ENCODE data around the gene CYGB.
"Not testable (repeated sequence)": the region's sequence is repeated elsewhere in the genome, so short reads cannot be mapped to it uniquely, and the experiment has no call there.

Gene CYGB

GRCh38 chr17:76519048-76519966, 18.2 kb downstream of the CYGB start:
- no peak for DNase-seq

GRCh38 chr17:76517638-76518038, 19.9 kb downstream of the CYGB start:
- no peak for DNase-seq

- peak; percentile 28 for DNase-seq
Observed at GRCh38 chr17:76515274-76515949, 22.1 kb downstream of the CYGB start.

GRCh38 chr17:76514355-76514754, 23.2 kb downstream of the CYGB start:
- DNase-seq, result not testable (repeated sequence)

GRCh38 chr17:76513306-76513692, 24.2 kb downstream of the CYGB start:
- no peak for DNase-seq

- DNase-seq, result no peak
Observed at GRCh38 chr17:76512366-76513305, 24.9 kb downstream of the CYGB start.

- no peak for DNase-seq
Observed at GRCh38 chr17:76511668-76512365, 25.7 kb downstream of the CYGB start.

- DNase-seq, result no peak
Observed at GRCh38 chr17:76510831-76511244, 26.7 kb downstream of the CYGB start.

- not testable (repeated sequence) for DNase-seq
Observed at GRCh38 chr17:76508472-76509063, 28.9 kb downstream of the CYGB start.

GRCh38 chr17:76506408-76507345, 30.8 kb downstream of the CYGB start:
- DNase-seq, result peak; percentile 87

GRCh38 chr17:76504117-76504516, 33.4 kb downstream of the CYGB start:
- DNase-seq, result no peak

- no peak for DNase-seq
Observed at GRCh38 chr17:76502341-76503211, 34.9 kb downstream of the CYGB start.

GRCh38 chr17:76501827-76502307, 35.6 kb downstream of the CYGB start:
- no peak for DNase-seq

GRCh38 chr17:76501018-76501826, 36.3 kb downstream of the CYGB start, which contains the start of gene RHBDF2:
RHBDF2 (minus strand) TSS chr17:76501423; CDS start chr17:76481524, 19,899 bp downstream.
- peak; percentile 65 for DNase-seq

GRCh38 chr17:76500747-76501017, 36.8 kb downstream of the CYGB start:
- no peak for DNase-seq

GRCh38 chr17:76500074-76500746, 37.3 kb downstream of the CYGB start:
- DNase-seq, result no peak

- no peak for DNase-seq
Observed at GRCh38 chr17:76499267-76499667, 38.2 kb downstream of the CYGB start.

GRCh38 chr17:76498876-76499251, 38.6 kb downstream of the CYGB start:
- DNase-seq, result no peak

All from midbrain (tissue), 1 donor.